ENCODE results near the gene OR51B4. TPM values are rescaled to one million over a fixed set of nuclear protein-coding genes. Genes with fewer than 3 reads are reported as not detected.

The OR51B4 gene
- total RNA-seq, 8 experiments from 2014 or later, result 0.52 to 0.90 (median 0.61) TPM; not detected in 5

DNA sequence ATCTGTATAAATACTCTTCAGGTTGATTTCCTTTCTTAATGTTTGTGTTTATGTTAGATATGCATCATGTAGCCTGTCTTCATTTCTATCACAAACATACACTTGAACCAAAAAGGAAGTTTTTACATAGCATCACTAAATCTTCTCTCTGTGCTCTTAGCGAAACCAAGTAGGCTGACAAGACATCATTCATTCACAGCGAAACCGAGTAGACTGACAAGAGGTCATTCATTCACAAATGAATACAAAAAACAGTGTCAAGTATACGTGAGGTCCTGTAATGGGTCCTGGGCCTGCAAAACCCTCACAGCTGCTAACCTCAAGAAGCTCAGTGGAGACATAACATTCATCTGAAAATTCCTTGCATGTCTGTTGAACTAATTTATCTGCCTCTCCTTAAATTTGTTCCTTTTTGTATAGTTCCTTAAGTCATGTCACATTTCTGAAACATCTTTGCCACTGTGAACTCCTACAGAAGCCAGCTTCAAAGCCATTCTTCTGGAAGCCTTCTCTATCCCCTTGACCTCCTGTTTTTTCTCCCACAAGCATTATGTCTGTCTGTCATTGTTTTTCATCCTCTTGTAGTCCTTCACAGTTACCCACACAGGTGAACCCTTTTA is 22.2 kb downstream of the OR51B4 start:
- no peak overlapping the region for H3K27ac ChIP-seq
- H3K4me1 ChIP-seq (replicated peaks in 1 of 2), result peaks cover 0 to 5% of the 10 kb centered on the region in 2 donors
- no peak overlapping the region for H3K4me3 ChIP-seq
- in situ Hi-C loops (cut with MboI; ENCODE audit: low pct_unique_long_range_greater_than_20kb in 2 of 9, low sequenced_read_pairs in 9 of 9, unreplicated experiment in 9 of 9), result no loop called here
- WGBS, 10 experiments, result 57 to 100% (median 84%) methylated on average over 2 to 4 of the region's 4 CpGs; no CpG with 5 or more reads in 2 of the 10 experiments
- no peak for ATAC-seq (replicated peaks in 6 of 8)

GRCh38 chr11:5277807-5278382 is 23.9 kb downstream of the OR51B4 start:
- ATAC-seq (replicated peaks in 6 of 8), result no peak
- Histone ChIP-seq H3K27ac (no peak overlapping the region), H3K4me1 (replicated peaks in 1 of 2) (peaks cover 0 to 5% of the 10 kb centered on the region in 2 donors), H3K4me3 (no peak overlapping the region)
- in situ Hi-C loops (cut with MboI; ENCODE audit: low pct_unique_long_range_greater_than_20kb in 2 of 9, low sequenced_read_pairs in 9 of 9, unreplicated experiment in 9 of 9), result no loop called here
- WGBS, 10 experiments, result 40 to 100% (median 86%) methylated on average over 1 of the region's 1 CpG; no CpG with 5 or more reads in 7 of the 10 experiments

DNA sequence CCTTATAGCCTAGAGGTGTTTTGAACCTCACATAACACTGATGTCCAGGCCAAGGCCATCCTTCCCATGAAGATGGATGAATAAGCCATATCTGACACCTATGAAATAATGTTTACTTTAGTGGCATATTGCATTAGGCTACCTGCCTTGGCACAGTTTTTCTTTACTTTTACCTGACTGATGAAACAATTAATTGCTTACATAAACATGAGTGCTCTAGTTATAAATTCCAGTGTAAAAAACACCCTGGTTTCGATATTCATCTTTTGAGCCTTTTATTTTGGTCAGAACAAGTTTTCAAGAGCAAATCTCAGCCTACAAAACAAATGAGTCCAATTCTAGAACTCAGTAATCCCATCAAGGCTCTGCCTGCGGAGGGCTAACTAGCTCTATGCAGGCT is 25.0 kb downstream of the OR51B4 start:
- Histone ChIP-seq H3K4me3 (no peak overlapping the region), H3K4me1 (replicated peaks in 1 of 2) (peaks cover 0 to 5% of the 10 kb centered on the region in 2 donors), H3K27ac (no peak overlapping the region)
- in situ Hi-C loops (cut with MboI; ENCODE audit: low pct_unique_long_range_greater_than_20kb in 2 of 9, low sequenced_read_pairs in 9 of 9, unreplicated experiment in 9 of 9), result no loop called here
- WGBS, 10 experiments, result 67 to 100% (median 83%) methylated on average over 1 to 2 of the region's 2 CpGs
- ATAC-seq (replicated peaks in 6 of 8), result no peak

GRCh38 chr11:5275369-5276110 is 26.2 kb downstream of the OR51B4 start:
- no peak overlapping the region for H3K27ac ChIP-seq
- no peaks in the 10 kb centered on the region for H3K4me1 ChIP-seq (replicated peaks in 1 of 2)
- WGBS, 10 experiments, result 51 to 100% (median 75%) methylated on average over 1 to 5 of the region's 6 CpGs
- in situ Hi-C loops (cut with MboI; ENCODE audit: low pct_unique_long_range_greater_than_20kb in 2 of 9, low sequenced_read_pairs in 9 of 9, unreplicated experiment in 9 of 9), result no loop called here
- H3K4me3 ChIP-seq, result no peak overlapping the region
- no peak for ATAC-seq (replicated peaks in 6 of 8)

DNA sequence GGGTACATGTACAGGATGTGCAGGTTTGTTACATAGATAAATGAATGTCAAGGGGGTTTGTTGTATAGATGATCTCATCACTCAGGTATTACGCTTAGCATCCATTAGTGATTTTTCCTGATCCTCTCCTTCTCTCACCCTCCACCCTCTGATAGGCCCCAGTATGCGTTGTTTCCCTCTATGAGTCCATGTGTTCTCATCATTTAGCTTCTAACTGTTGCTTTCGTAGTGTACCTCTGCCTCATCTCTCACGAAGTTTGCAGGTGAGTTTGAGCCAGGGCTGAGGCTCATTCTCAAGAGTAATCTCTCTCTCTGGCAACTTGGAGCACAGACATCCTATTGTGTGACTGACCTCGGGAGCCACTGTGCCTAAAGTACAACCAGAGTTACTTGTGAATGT is 27.4 kb downstream of the OR51B4 start:
- Histone ChIP-seq H3K4me1 (replicated peaks in 1 of 2) (no peaks in the 10 kb centered on the region), H3K4me3 (no peak overlapping the region), H3K27ac (no peak overlapping the region)
- in situ Hi-C loops (cut with MboI; ENCODE audit: low pct_unique_long_range_greater_than_20kb in 2 of 9, low sequenced_read_pairs in 9 of 9, unreplicated experiment in 9 of 9), result no loop called here
- WGBS, 10 experiments, result 61 to 100% (median 79%) methylated on average over 1 to 5 of the region's 5 CpGs; no CpG with 5 or more reads in 1 of the 10 experiments
- no peak for ATAC-seq (replicated peaks in 6 of 8)

GRCh38 chr11:5272395-5273017 is 29.2 kb downstream of the OR51B4 start:
- Histone ChIP-seq H3K27ac (no peak overlapping the region), H3K4me1 (replicated peaks in 1 of 2) (no peaks in the 10 kb centered on the region), H3K4me3 (no peak overlapping the region)
- no peak for ATAC-seq (replicated peaks in 6 of 8)
- 33 to 100% (median 70%) methylated on average over 2 to 4 of the region's 4 CpGs; no CpG with 5 or more reads in 2 of the 10 experiments for WGBS, 10 experiments
- in situ Hi-C loops (cut with MboI; ENCODE audit: low pct_unique_long_range_greater_than_20kb in 2 of 9, low sequenced_read_pairs in 9 of 9, unreplicated experiment in 9 of 9), result no loop called here

- no peaks in the 10 kb centered on the region for H3K4me1 ChIP-seq (replicated peaks in 1 of 2)
- WGBS, 10 experiments, result 0 to 82% (median 58%) methylated on average over 1 to 4 of the region's 4 CpGs
- H3K27ac ChIP-seq, result no peak within 1 kb of the TSS
- in situ Hi-C loops (cut with MboI; ENCODE audit: low pct_unique_long_range_greater_than_20kb in 2 of 9, low sequenced_read_pairs in 9 of 9, unreplicated experiment in 9 of 9), result no loop called here
- no peak within 1 kb of the TSS for H3K4me3 ChIP-seq
- ATAC-seq (replicated peaks in 6 of 8), result no peak
Measured at GRCh38 chr11:5269715-5270147, 32.0 kb downstream of the OR51B4 start, which contains the start of gene HBE1. TSS of gene HBE1 (minus strand) at chr11:5269945. CDS start at chr11:5269890, 55 bp downstream.

DNA sequence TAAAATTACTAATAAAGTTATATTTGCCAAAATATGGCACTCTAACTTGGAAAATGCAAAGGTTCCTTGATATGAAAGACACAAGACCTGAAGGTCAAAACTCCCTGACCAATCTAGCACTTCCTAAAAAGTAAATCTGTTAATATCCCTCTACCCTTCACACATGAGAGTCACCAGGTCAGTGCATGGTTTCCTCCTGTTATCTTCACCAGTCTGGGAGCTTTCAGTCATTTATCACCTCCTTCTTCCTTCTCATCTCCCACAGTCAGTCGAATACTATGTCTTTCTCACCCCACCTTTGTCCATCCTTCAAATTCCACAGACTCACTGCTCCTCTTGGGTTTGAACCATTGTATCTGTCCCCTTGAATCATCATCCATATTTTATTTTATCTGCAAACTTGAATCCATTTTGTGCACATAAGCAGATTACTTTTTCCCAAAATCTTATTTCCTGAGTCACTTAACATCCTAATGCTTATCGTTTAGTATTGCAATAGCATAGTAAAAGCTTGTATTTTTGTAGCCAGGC is 34.6 kb downstream of the OR51B4 start:
- no peak overlapping the region for H3K4me3 ChIP-seq
- 57 to 100% (median 80%) methylated on average over 1 to 2 of the region's 2 CpGs; no CpG with 5 or more reads in 1 of the 10 experiments for WGBS, 10 experiments

GRCh38 chr11:5266609-5267008 is 35.1 kb downstream of the OR51B4 start:
- no peak overlapping the region for H3K27ac ChIP-seq
- in situ Hi-C loops (cut with MboI; ENCODE audit: low pct_unique_long_range_greater_than_20kb in 2 of 9, low sequenced_read_pairs in 9 of 9, unreplicated experiment in 9 of 9), result no loop called here
- no peaks in the 10 kb centered on the region for H3K4me1 ChIP-seq (replicated peaks in 1 of 2)
- H3K4me3 ChIP-seq, result no peak overlapping the region
- no peak for ATAC-seq (replicated peaks in 6 of 8)

More for the DNA sequence above, 34.6 kb downstream of the OR51B4 start:
- in situ Hi-C loops (cut with MboI; ENCODE audit: low pct_unique_long_range_greater_than_20kb in 2 of 9, low sequenced_read_pairs in 9 of 9, unreplicated experiment in 9 of 9), result no loop called here
- H3K27ac ChIP-seq, result no peak overlapping the region
- ATAC-seq (replicated peaks in 6 of 8), result no peak
- no peaks in the 10 kb centered on the region for H3K4me1 ChIP-seq (replicated peaks in 1 of 2)

GRCh38 chr11:5265832-5266231 is 35.9 kb downstream of the OR51B4 start:
- Histone ChIP-seq H3K27ac (no peak overlapping the region), H3K4me3 (no peak overlapping the region), H3K4me1 (replicated peaks in 1 of 2) (no peaks in the 10 kb centered on the region)
- in situ Hi-C loops (cut with MboI; ENCODE audit: low pct_unique_long_range_greater_than_20kb in 2 of 9, low sequenced_read_pairs in 9 of 9, unreplicated experiment in 9 of 9), result no loop called here
- 0 to 44% (median 31%) methylated on average over 1 to 2 of the region's 2 CpGs; no CpG with 5 or more reads in 1 of the 10 experiments for WGBS, 10 experiments
- ATAC-seq (replicated peaks in 6 of 8), result no peak

DNA sequence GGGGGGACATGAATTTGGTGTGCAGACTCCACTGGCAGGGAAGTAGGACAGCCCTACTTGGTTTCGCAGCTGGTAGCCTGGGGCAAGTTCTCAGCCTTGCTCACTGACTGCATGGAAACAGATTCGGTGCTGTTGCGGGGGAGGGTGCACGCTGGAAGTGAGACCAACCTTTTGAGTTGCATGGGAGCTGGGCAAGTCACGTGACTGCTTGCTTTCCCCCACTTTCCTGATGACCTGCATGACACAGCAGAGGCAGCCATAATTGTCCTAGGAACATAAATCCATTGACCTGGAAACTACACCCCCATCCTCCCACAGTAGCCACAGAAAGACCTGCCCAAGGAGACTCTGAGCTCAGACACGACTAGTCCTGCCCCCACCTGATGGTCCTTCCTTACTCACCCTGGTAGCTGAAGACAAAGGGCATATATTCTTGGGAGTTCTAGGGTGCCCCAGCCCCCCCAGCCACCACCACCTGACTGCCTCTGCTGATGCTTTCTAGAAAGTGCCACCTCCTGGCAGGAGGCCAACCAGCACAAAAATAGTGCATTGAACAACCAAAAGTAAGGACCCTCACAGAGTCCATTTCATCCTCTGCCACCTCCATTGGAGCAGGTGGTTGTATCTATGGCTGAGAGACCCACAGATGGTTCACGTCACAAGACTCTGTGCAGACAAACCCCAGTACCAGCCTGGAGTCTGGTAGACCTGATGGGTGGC is 43.0 kb downstream of the OR51B4 start:
- WGBS, 10 experiments, result 0 to 100% (median 59%) methylated on average over 1 to 6 of the region's 7 CpGs; no CpG with 5 or more reads in 2 of the 10 experiments
- peak in 2 of 8 experiments; percentile 32 to 54 for ATAC-seq (replicated peaks in 6 of 8)
- Histone ChIP-seq H3K4me3 (no peak overlapping the region), H3K27ac (no peak overlapping the region), H3K4me1 (replicated peaks in 1 of 2) (no peaks in the 10 kb centered on the region)
- in situ Hi-C loops (cut with MboI; ENCODE audit: low pct_unique_long_range_greater_than_20kb in 2 of 9, low sequenced_read_pairs in 9 of 9, unreplicated experiment in 9 of 9), result no loop called here

DNA sequence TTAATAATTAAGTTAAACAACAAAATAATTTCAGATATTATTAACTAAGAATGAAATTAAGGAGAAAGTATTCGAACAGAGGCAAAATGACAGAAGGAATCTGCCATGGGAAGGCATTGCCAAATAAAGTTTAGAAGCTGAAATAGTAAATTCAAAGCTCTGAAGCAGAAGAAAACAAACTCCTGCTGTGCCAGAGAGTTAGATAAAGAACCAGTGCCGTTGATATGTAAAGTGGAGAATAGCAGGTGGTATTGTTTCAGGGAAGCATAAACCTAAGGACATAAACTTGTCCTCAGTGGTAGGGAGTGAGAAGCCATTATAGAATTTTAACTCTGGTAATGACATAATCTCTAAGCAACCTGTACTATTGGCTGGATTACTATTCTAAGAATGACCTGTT is 44.5 kb downstream of the OR51B4 start:
- no peak for ATAC-seq (replicated peaks in 6 of 8)
- H3K4me3 ChIP-seq, result no peak overlapping the region
- WGBS, 10 experiments, result 0 to 37% (median 8%) methylated on average over 1 to 2 of the region's 2 CpGs
- in situ Hi-C loops (cut with MboI; ENCODE audit: low pct_unique_long_range_greater_than_20kb in 2 of 9, low sequenced_read_pairs in 9 of 9, unreplicated experiment in 9 of 9), result no loop called here
- no peaks in the 10 kb centered on the region for H3K4me1 ChIP-seq (replicated peaks in 1 of 2)
- H3K27ac ChIP-seq, result no peak overlapping the region
